HG03025 (cell line): ENCODE measurements around the gene ORC6.

ENCODE experiments used
- ATAC-seq: cut with Tn5 transposase; IDR thresholded peaks from one replicate; pipeline ENCODE4 v1.9.1; 2021; ENCODE audit warnings: mild to moderate bottlenecking, moderate library complexity; ENCODE audit not compliant: unreplicated experiment, low FRiP score

Gene ORC6

DNA sequence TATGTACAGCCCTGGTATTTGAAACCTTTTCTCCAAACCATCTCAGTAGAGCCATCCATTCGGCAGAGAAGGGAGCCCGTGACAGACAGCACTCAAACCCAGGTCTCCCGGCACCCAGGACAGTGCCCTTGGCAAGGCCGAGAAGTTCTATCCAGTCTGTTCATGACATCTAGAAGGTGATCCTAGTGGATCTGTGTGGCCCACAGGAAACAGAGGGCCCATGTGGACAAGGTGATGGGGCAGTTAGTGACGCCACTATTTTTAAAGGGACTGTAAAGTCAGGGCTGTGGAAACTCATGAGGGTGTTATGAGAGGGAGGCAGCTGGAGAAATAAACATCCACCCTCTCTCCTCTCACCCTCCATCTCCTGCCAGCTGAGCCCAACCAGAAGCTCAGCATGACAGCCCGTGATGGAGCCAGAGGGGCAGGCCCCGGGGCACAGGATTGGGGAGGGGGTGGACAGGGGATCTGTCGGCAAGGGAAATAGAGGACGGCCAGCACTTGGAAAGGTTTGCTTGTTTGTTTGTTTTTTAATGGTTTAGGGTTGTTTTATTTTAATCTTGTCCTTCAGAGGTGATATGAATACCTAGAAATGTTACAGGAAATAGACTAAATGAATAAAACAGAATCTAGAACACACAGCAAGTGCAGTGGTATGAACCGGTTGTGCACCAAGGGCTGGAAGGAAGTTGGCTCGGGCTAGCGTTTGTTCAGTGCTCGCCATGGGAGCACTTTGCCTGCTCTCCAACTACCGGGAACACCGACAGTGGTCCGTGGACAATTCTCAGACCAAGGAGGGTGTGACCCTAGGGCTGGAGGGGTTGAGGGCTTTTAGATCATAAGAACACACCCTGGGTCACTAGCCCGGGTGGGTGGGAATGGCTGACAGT, 41.6 kb downstream of the ORC6 start:
- no peak for ATAC-seq

GRCh38 chr16:46731691-46732555, 42.5 kb downstream of the ORC6 start:
- no peak for ATAC-seq

GRCh38 chr16:46732561-46732960, 43.1 kb downstream of the ORC6 start:
- ATAC-seq, result no peak

- no peak for ATAC-seq
Measured at GRCh38 chr16:46733319-46733830, 43.9 kb downstream of the ORC6 start.

DNA sequence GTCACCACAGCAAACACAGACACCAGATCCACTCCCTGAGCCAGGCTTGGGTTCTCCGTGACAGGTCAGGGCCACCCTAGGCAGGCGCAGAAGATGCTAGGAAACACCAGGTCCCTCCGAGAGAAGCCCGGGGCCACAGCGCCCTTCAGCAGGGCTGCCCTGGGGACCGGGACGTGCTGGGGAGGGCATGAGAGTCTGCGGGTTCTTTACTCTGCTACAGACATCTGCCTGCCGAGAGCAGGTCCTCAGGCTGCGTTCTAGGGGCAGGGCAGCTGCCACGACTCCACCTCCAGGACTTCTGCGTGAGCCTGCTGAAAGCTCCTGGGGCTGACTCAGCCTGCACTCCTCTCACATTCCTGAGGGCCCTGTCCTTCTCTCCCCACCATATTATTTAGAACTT, 47.2 kb downstream of the ORC6 start:
- ATAC-seq, result no peak

GRCh38 chr16:46737621-46738214, 48.3 kb downstream of the ORC6 start:
- no peak for ATAC-seq

DNA sequence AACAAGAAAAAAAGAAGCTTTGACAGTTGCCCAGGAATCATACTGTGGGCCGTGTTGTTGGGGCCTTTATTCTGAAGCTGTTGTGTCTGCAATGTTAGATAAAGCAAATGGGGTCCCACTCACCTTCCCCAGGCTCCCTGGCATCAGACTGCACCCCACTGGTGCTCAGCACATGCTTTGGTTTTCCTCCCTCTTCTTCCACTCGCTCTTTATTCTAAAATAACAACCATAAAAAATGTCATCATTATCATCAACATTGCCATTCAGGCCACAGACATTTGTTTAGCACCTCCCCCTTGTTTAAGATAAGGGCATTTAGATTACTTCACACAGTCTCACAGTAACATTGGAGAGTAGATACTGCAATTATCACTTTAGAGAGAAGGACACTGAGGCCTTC, 50.5 kb downstream of the ORC6 start:
- ATAC-seq, result no peak

- ATAC-seq, result no peak
Measured at GRCh38 chr16:46743232-46743719, 53.8 kb downstream of the ORC6 start.

DNA sequence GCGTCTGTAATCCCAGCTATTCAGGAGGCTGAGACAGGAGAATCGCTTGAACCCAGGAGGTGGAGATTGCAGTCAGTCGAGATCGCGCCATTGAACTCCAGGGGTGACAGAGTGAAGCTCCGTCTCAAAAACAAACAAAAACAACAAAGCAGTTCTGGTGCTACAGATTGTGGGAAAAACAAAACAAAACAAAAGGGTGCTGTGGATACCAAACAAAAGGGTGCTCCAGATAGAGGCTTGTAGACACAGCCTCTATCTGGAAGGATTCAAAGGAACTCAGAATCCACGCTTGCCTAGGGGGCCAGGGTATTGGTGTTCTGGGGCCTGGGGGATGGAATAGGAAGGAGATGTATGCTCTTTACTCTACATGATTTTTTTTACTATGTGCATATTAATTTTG, 56.2 kb downstream of the ORC6 start:
- no peak for ATAC-seq

DNA sequence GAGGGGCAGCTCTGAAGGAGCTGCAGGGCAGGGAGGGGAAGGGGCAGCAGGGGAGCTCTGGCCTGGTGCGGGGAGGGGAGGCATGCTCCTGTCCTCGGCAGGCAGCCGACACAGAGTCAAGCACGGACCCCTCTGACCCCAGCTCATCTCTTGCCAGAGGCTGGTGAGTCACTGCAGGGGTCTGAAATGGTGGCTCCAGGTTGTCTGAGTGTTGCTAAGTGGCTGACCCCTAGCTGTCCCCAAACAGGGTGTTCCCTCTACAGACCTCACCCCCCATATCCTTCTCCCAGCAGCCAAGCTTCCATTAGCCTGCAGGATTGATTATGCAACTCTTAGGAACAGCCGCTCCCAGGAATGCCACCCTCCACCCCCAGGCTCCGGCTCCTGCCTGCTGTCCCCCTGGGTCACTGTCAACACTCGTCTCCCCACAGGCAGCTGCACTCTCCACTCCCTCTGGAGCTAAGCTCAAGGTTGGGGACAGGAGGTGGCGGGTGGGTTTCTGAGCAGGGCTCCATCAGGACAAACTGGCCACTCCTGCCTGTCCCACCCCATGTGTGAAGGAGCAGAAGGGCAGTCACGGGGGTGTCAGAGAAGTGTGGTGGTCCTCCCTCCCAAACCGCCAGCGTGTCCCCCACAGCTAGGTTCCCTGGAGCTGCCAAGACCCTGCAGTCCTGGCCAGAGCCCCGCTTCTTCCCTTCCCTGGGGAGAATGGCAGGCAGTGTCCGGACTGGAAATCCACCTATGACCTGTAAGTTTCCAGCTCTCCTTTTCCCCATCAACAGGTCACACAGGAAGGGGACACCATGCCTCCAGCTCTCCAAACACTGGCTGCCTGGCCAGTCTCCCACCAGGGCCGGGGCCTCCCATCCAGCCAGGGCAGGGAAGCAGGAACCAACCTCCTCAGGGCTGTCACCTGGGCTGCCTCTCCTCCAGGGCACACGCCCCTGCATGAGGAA, 57.6 kb downstream of the ORC6 start:
- no peak for ATAC-seq
